A549 (cell line): ENCODE measurements around the gene BTN2A1. TPM values are rescaled to one million over a fixed set of nuclear protein-coding genes. Genes with fewer than 3 reads are reported as not detected.

Experiments used
- ATAC-seq, 2 experiments: fragments of 200-7000 bp in 1 of 2; fragments of >200 bp in 1 of 2; cut with Nextera tagmentation in 1 of 2; cut with Tn5 transposase in 1 of 2; 3 replicates each; pipeline versions ENCODE4 v1.8.0 to v1.9.1; 2018 to 2020; ENCODE audit warnings: mild to moderate bottlenecking in 1 of 2, moderate library complexity in 1 of 2
- CTCF ChIA-PET: fragments of 300-600 bp; sonication (Branson Sonifier 250); formaldehyde crosslinking; extraction: SDS; loops from one replicate; lab custom pipeline; 2021; ENCODE audit warnings: antibody characterized with exemption, inconsistent platforms; lab: Yijun Ruan, JAX
- POLR2A ChIA-PET: fragments of 350-600 bp; formaldehyde crosslinking; extraction: SDS; loops from one replicate; lab custom pipeline; 2021; ENCODE audit warnings: antibody characterized with exemption, inconsistent platforms; lab: Yijun Ruan, JAX
- DNase-seq, 2 experiments: peaks; one replicate each; pipeline versions ENCODE4 v3.0.0 to v3.0.0-alpha.2; 2011 to 2016; ENCODE audit warnings: low read depth in 1 of 2, low spot score in 1 of 2
- FAIRE-seq: peaks from 2 replicates; lab custom pipeline; 2011; peaks lifted over from hg19 to GRCh38; lab: Jason Lieb, UNC
- H3K27ac ChIP-seq, 2 experiments: fragments of >200 bp; sonication (Bioruptor Twin); formaldehyde crosslinking; 3 replicates each; pipeline ENCODE4 v1.5.1; 2016 to 2017
- H3K4me1 ChIP-seq: fragments of >200 bp; sonication (Bioruptor Twin); formaldehyde crosslinking; 3 replicates; pipeline ENCODE4 v1.6.1; 2016
- H3K4me2 ChIP-seq: fragments of >200 bp; sonication (Bioruptor Twin); formaldehyde crosslinking; 3 replicates; pipeline ENCODE4 v1.6.1; 2016
- H3K4me3 ChIP-seq: fragments of >200 bp; sonication (Bioruptor Twin); formaldehyde crosslinking; 3 replicates; pipeline ENCODE4 v1.5.1; 2016
- H3K9me3 ChIP-seq: fragments of >200 bp; sonication (Bioruptor Twin); formaldehyde crosslinking; 3 replicates; pipeline ENCODE4 v1.6.1; 2016
- BHLHE40 ChIP-seq: IDR thresholded peaks from 2 replicates; pipeline ENCODE4 v1.6.1; 2012; ENCODE audit warnings: low read depth, low read length, inconsistent platforms
- CBX2 ChIP-seq: fragments of 200-600 bp; sonication (generic); IDR thresholded peaks from 2 replicates; pipeline ENCODE4 v1.6.1; 2016; ENCODE audit warnings: low read depth, mild to moderate bottlenecking, borderline replicate concordance
- CHD2 ChIP-seq: fragments of 150-350 bp; IDR thresholded peaks from 2 replicates; pipeline ENCODE4 v1.6.1; 2014; ENCODE audit warnings: low read length; ENCODE audit not compliant: partially characterized antibody
- EHF ChIP-seq: fragments of 250-450 bp; sonication (Bioruptor Pico); IDR thresholded peaks from 2 replicates; pipeline ENCODE4 v1.5.0; 2020; ENCODE audit warnings: mild to moderate bottlenecking
- EHMT2 ChIP-seq: fragments of 200-600 bp; sonication (generic); IDR thresholded peaks from 2 replicates; pipeline ENCODE4 v1.6.1; 2016; ENCODE audit warnings: antibody characterized with exemption, low read depth, mild to moderate bottlenecking, moderate library complexity
- ESRRA ChIP-seq: fragments of 150-350 bp; IDR thresholded peaks from 2 replicates; pipeline ENCODE4 v1.6.1; 2014; ENCODE audit warnings: mild to moderate bottlenecking, low read length, borderline replicate concordance
- FOSL2 ChIP-seq, 2 experiments: fragments of 450-650 bp in 1 of 2; fragments of >200 bp in 1 of 2; sonication (Bioruptor Twin) in 1 of 2; formaldehyde crosslinking; IDR thresholded peaks; 2 replicates each; pipeline versions ENCODE4 v1.5.0 to v1.6.1; 2016 to 2020; ENCODE audit warnings: mild to moderate bottlenecking in 1 of 2, moderate library complexity in 1 of 2
- FOXS1 ChIP-seq: fragments of 250-450 bp; sonication (Bioruptor Pico); IDR thresholded peaks from 2 replicates; pipeline ENCODE4 v1.5.0; 2020; ENCODE audit warnings: mild to moderate bottlenecking, moderate library complexity
- GATA3 ChIP-seq: IDR thresholded peaks from 2 replicates; pipeline ENCODE4 v1.6.1; 2012; ENCODE audit warnings: borderline replicate concordance
- HDAC2 ChIP-seq: fragments of 200-600 bp; sonication (generic); IDR thresholded peaks from 2 replicates; pipeline ENCODE4 v1.6.1; 2016
- HEYL ChIP-seq: fragments of 250-450 bp; sonication (Bioruptor Pico); IDR thresholded peaks from 2 replicates; pipeline ENCODE4 v1.8.0; 2021; ENCODE audit warnings: mild to moderate bottlenecking, moderate library complexity
- HOXB13 ChIP-seq: fragments of 250-450 bp; sonication (Bioruptor Pico); IDR thresholded peaks from 2 replicates; pipeline ENCODE4 v1.5.0; 2020; ENCODE audit warnings: low read depth, mild to moderate bottlenecking, moderate library complexity
- HOXB5 ChIP-seq: fragments of 250-450 bp; sonication (Bioruptor Pico); IDR thresholded peaks from 2 replicates; pipeline ENCODE4 v1.5.0; 2020; ENCODE audit warnings: mild to moderate bottlenecking, moderate library complexity
- JUN ChIP-seq, 2 experiments: fragments of >200 bp; sonication (Bioruptor Twin); formaldehyde crosslinking; IDR thresholded peaks; 2 replicates in 1 of 2; 3 replicates in 1 of 2; pipeline ENCODE4 v1.6.1; 2016 to 2017
- JUNB ChIP-seq: fragments of >200 bp; sonication (Bioruptor Twin); formaldehyde crosslinking; IDR thresholded peaks from 2 replicates; pipeline ENCODE4 v1.6.1; 2016
- KDM1A ChIP-seq: fragments of 200-600 bp; sonication (generic); IDR thresholded peaks from 2 replicates; pipeline ENCODE4 v1.6.1; 2016; ENCODE audit warnings: low read depth, mild to moderate bottlenecking
- KDM5A ChIP-seq: fragments of 200-600 bp; sonication (generic); IDR thresholded peaks from 2 replicates; pipeline ENCODE4 v1.6.1; 2016; ENCODE audit warnings: antibody characterized with exemption, mild to moderate bottlenecking
- MAFK ChIP-seq: fragments of 450-650 bp; IDR thresholded peaks from 2 replicates; pipeline ENCODE4 v1.6.1; 2014; ENCODE audit not compliant: partially characterized antibody
- NFE2L2 ChIP-seq: fragments of 150-350 bp; conservative IDR thresholded peaks from 2 replicates; pipeline ENCODE4 v1.6.1; 2014; ENCODE audit warnings: low read length
- NPAS2 ChIP-seq: fragments of 250-450 bp; sonication (Bioruptor Pico); IDR thresholded peaks from 2 replicates; pipeline ENCODE4 v1.8.0; 2022; ENCODE audit warnings: mild to moderate bottlenecking, moderate library complexity, borderline replicate concordance
- NR3C1 ChIP-seq: fragments of >200 bp; sonication (Bioruptor Twin); formaldehyde crosslinking; IDR thresholded peaks from 3 replicates; pipeline ENCODE4 v1.6.1; 2017
- PHF8 ChIP-seq: fragments of 200-600 bp; sonication (generic); IDR thresholded peaks from 2 replicates; pipeline ENCODE4 v1.6.1; 2016; ENCODE audit warnings: low read depth, mild to moderate bottlenecking, antibody characterized with exemption, moderate library complexity, borderline replicate concordance
- POLR2A ChIP-seq: IDR thresholded peaks from 2 replicates; pipeline ENCODE4 v1.6.1; 2012; ENCODE audit warnings: mild to moderate bottlenecking, low read length
- POLR2AphosphoS2 ChIP-seq: conservative IDR thresholded peaks from 2 replicates; pipeline ENCODE4 v1.6.1; 2012; ENCODE audit warnings: low read length, improper control_type of control experiment, inconsistent platforms
- RAD21 ChIP-seq, 2 experiments: fragments of >200 bp in 1 of 2; sonication (Bioruptor Twin) in 1 of 2; formaldehyde crosslinking in 1 of 2; IDR thresholded peaks in 1 of 2; conservative IDR thresholded peaks in 1 of 2; 2 replicates in 1 of 2; 3 replicates in 1 of 2; pipeline ENCODE4 v1.6.1; 2012 to 2018; ENCODE audit warnings: inconsistent platforms in 1 of 2
- RNF2 ChIP-seq: fragments of 200-600 bp; sonication (generic); IDR thresholded peaks from 2 replicates; pipeline ENCODE4 v1.6.1; 2016; ENCODE audit warnings: low read depth, mild to moderate bottlenecking, antibody characterized with exemption, moderate library complexity, borderline replicate concordance
- SMC3 ChIP-seq: fragments of >200 bp; sonication (Bioruptor Twin); formaldehyde crosslinking; IDR thresholded peaks from 3 replicates; pipeline ENCODE4 v1.6.1; 2018; ENCODE audit warnings: inconsistent platforms
- ZC3H11A ChIP-seq: fragments of 450-650 bp; IDR thresholded peaks from 2 replicates; pipeline ENCODE4 v1.6.1; 2014; ENCODE audit warnings: antibody characterized with exemption, mild to moderate bottlenecking
- ZSCAN20 ChIP-seq: fragments of 250-450 bp; sonication (Bioruptor Pico); IDR thresholded peaks from 2 replicates; pipeline ENCODE4 v1.8.0; 2022; ENCODE audit warnings: mild to moderate bottlenecking, moderate library complexity
- WGBS: methylation state at CpG from one replicate; pipeline ENCODE4 v1.1.6; 2017; ENCODE audit errors: missing lambda C conversion rate; 5-methylcytosine and 5-hydroxymethylcytosine counted together
- polyA plus RNA-seq, 4 experiments: library from polyadenylated mRNA; depleted of rRNA in 3 of 4; stranded (reverse); fragments of >200 nt; fragmentation: RNase III in 1 of 4; extraction: RNeasy Plus Mini Kit Qiagen cat#74134 plus additional on column Dnase treatment in 1 of 4; gene quantifications; 2 replicates in 3 of 4; 3 replicates in 1 of 4; pipeline ENCODE4 v1.2.3, GENCODE V29; 2011 to 2017
- TF ChIP-seq, protein P1 (sequence below): fragments of 150-350 bp; IDR thresholded peaks from 2 replicates; pipeline ENCODE4 v1.6.1; 2014; ENCODE audit warnings: low read depth, mild to moderate bottlenecking, low read length
- TF ChIP-seq, protein P2 (sequence below): fragments of 200-600 bp; sonication (generic); IDR thresholded peaks from 2 replicates; pipeline ENCODE4 v1.6.1; 2016; ENCODE audit warnings: antibody characterized with exemption, mild to moderate bottlenecking, moderate library complexity
- TF ChIP-seq, protein P3 (sequence below): IDR thresholded peaks from 2 replicates; pipeline ENCODE4 v1.6.1; 2012
- TF ChIP-seq, protein P4 (sequence below): fragments of 250-450 bp; sonication (Bioruptor Pico); IDR thresholded peaks from 2 replicates; pipeline ENCODE4 v1.5.0; 2020; ENCODE audit warnings: low read depth, mild to moderate bottlenecking, moderate library complexity
- TF ChIP-seq, protein P5 (sequence below): fragments of >200 bp; sonication (Bioruptor Twin); formaldehyde crosslinking; IDR thresholded peaks from 2 replicates; pipeline ENCODE4 v1.6.1; 2016

Gene BTN2A1
- polyA plus RNA-seq, 2 of the 4 experiments (the other 2 are of a cell fraction), result 20.3 to 20.7 TPM

DNA sequence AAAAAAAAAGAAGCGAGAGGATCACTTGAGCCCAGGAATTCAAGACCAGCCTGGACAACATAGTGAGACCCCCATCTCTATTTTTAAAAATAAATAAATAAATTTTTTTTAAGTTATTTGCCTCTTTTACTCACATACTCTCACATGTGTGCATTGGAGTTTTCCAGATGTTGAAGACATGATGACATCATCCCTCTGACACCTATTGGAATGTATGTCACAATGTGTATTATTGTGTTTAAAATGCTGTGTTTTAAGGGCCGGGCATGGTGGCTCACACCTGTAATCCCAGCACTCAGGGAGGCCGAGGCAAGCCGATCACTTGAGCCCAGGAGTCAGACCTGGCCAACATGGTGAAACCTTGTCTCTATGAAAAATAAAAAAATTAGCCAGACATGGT lies 24.6 kb downstream of the BTN2A1 start:
- no peaks in the 10 kb centered on the region for H3K9me3 ChIP-seq
- ChIA-PET CTCF (no interaction called here), POLR2A (no interaction called here)
- no peak for FAIRE-seq
- no peak overlapping the region for H3K4me3 ChIP-seq
- H3K4me1 ChIP-seq, result no peaks in the 10 kb centered on the region
- no peak overlapping the region for H3K4me2 ChIP-seq
- H3K27ac ChIP-seq, result no peak overlapping the region
- TF ChIP-seq MAFK, result no peak
- TF ChIP-seq NFE2L2, result no peak
- TF ChIP-seq HOXB5 (CRISPR knock-in tag), result no peak
- no peak for TF ChIP-seq NR3C1
- TF ChIP-seq EHMT2, result no peak
- TF ChIP-seq FOXS1 (CRISPR knock-in tag), result no peak
- TF ChIP-seq RNF2, result no peak
- no peak for TF ChIP-seq FOSL2 (IDR thresholded peaks at IDR 0.05)
- TF ChIP-seq FOSL2 (CRISPR knock-in tag; IDR thresholded peaks at IDR 0.05), result no peak
- TF ChIP-seq EHF (CRISPR knock-in tag), result no peak
- TF ChIP-seq ESRRA, result no peak
- TF ChIP-seq, protein P1, sequence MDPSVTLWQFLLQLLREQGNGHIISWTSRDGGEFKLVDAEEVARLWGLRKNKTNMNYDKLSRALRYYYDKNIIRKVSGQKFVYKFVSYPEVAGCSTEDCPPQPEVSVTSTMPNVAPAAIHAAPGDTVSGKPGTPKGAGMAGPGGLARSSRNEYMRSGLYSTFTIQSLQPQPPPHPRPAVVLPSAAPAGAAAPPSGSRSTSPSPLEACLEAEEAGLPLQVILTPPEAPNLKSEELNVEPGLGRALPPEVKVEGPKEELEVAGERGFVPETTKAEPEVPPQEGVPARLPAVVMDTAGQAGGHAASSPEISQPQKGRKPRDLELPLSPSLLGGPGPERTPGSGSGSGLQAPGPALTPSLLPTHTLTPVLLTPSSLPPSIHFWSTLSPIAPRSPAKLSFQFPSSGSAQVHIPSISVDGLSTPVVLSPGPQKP, result no peak
- TF ChIP-seq ZC3H11A, result no peak
- TF ChIP-seq, protein P2, sequence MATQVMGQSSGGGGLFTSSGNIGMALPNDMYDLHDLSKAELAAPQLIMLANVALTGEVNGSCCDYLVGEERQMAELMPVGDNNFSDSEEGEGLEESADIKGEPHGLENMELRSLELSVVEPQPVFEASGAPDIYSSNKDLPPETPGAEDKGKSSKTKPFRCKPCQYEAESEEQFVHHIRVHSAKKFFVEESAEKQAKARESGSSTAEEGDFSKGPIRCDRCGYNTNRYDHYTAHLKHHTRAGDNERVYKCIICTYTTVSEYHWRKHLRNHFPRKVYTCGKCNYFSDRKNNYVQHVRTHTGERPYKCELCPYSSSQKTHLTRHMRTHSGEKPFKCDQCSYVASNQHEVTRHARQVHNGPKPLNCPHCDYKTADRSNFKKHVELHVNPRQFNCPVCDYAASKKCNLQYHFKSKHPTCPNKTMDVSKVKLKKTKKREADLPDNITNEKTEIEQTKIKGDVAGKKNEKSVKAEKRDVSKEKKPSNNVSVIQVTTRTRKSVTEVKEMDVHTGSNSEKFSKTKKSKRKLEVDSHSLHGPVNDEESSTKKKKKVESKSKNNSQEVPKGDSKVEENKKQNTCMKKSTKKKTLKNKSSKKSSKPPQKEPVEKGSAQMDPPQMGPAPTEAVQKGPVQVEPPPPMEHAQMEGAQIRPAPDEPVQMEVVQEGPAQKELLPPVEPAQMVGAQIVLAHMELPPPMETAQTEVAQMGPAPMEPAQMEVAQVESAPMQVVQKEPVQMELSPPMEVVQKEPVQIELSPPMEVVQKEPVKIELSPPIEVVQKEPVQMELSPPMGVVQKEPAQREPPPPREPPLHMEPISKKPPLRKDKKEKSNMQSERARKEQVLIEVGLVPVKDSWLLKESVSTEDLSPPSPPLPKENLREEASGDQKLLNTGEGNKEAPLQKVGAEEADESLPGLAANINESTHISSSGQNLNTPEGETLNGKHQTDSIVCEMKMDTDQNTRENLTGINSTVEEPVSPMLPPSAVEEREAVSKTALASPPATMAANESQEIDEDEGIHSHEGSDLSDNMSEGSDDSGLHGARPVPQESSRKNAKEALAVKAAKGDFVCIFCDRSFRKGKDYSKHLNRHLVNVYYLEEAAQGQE, result no peak
- TF ChIP-seq JUN (IDR thresholded peaks at IDR 0.05), result no peak
- no peak for TF ChIP-seq ZSCAN20 (CRISPR knock-in tag)
- TF ChIP-seq HDAC2, result no peak
- TF ChIP-seq, protein P3, sequence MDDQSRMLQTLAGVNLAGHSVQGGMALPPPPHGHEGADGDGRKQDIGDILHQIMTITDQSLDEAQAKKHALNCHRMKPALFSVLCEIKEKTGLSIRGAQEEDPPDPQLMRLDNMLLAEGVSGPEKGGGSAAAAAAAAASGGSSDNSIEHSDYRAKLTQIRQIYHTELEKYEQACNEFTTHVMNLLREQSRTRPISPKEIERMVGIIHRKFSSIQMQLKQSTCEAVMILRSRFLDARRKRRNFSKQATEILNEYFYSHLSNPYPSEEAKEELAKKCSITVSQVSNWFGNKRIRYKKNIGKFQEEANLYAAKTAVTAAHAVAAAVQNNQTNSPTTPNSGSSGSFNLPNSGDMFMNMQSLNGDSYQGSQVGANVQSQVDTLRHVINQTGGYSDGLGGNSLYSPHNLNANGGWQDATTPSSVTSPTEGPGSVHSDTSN, result no peak
- no peak for TF ChIP-seq PHF8
- TF ChIP-seq HEYL, result no peak
- ATAC-seq, result no peak
- DNase-seq, result no peak
- 84% methylated on average over 3 of the region's 4 CpGs for WGBS

DNA sequence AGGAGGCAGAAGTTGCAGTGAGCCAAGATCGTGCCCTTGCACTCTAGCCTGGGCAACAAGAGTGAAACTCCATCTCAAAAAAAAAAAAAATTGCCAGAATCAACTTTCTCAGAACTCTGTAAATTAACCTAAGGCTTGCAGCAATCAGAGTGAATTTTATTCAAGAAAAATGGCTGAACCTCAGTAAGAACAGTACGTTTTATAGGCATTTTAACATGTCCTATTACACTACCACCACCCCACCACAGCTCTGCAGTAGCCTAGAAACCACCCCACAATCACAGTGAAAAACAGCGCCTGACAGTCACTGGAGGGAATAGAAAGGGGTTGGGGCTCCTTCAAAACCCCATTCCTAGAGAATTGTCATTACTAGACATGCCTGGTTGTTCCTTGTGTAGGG lies 26.0 kb downstream of the BTN2A1 start:
- Histone ChIP-seq H3K4me3 (no peak overlapping the region), H3K27ac (no peak overlapping the region), H3K9me3 (no peaks in the 10 kb centered on the region), H3K4me2 (no peak overlapping the region), H3K4me1 (no peaks in the 10 kb centered on the region)
- 75% methylated on average over 3 of the region's 3 CpGs for WGBS
- FAIRE-seq (no peak), ATAC-seq (no peak), DNase-seq (no peak)
- ChIA-PET POLR2A (no interaction called here), CTCF (no interaction called here)
- TF ChIP-seq RAD21 (conservative IDR thresholded peaks at IDR 0.05 in 1 of 2, IDR thresholded peaks at IDR 0.05 in 1 of 2) (no peak), GATA3 (no peak), POLR2AphosphoS2 (no peak), HDAC2 (no peak), HOXB13 (CRISPR knock-in tag) (no peak), SMC3 (no peak), BHLHE40 (no peak), JUNB (no peak), CBX2 (no peak), PHF8 (no peak), NFE2L2 (no peak), HOXB5 (CRISPR knock-in tag) (no peak), CHD2 (no peak), KDM1A (no peak), KDM5A (no peak), NPAS2 (CRISPR knock-in tag) (no peak), ZC3H11A (no peak), POLR2A (no peak)
- TF ChIP-seq, protein P4, sequence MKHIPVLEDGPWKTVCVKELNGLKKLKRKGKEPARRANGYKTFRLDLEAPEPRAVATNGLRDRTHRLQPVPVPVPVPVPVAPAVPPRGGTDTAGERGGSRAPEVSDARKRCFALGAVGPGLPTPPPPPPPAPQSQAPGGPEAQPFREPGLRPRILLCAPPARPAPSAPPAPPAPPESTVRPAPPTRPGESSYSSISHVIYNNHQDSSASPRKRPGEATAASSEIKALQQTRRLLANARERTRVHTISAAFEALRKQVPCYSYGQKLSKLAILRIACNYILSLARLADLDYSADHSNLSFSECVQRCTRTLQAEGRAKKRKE (CRISPR knock-in tag), result no peak
- TF ChIP-seq, protein P5, sequence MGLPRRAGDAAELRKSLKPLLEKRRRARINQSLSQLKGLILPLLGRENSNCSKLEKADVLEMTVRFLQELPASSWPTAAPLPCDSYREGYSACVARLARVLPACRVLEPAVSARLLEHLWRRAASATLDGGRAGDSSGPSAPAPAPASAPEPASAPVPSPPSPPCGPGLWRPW, result no peak
